Measurements from ENCODE around the gene GLCCI1.
"Not testable (repeated sequence)": the region's sequence is repeated elsewhere in the genome, so short reads cannot be mapped to it uniquely, and the experiment has no call there.

DNA sequence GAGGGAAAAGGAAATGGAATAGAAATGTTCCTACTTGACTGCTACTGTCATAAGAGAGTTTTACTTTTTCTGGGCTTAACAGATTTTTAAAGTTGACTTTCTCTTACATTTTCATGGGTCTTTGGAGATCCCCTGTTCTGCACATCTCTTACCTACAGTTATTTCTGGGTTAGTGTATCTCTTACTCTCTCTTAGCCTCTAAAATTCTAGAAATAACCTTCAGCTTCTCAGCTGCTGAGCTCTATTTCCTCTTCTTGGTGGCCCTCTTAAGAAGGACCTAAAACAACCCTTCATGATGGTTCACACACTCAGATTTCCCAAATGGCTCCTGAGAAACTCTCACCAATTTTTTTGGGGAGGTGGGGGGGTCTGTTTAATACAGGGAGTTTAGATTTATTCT, 79.5 kb downstream of the GLCCI1 start:
- TF ChIP-seq, protein P1, sequence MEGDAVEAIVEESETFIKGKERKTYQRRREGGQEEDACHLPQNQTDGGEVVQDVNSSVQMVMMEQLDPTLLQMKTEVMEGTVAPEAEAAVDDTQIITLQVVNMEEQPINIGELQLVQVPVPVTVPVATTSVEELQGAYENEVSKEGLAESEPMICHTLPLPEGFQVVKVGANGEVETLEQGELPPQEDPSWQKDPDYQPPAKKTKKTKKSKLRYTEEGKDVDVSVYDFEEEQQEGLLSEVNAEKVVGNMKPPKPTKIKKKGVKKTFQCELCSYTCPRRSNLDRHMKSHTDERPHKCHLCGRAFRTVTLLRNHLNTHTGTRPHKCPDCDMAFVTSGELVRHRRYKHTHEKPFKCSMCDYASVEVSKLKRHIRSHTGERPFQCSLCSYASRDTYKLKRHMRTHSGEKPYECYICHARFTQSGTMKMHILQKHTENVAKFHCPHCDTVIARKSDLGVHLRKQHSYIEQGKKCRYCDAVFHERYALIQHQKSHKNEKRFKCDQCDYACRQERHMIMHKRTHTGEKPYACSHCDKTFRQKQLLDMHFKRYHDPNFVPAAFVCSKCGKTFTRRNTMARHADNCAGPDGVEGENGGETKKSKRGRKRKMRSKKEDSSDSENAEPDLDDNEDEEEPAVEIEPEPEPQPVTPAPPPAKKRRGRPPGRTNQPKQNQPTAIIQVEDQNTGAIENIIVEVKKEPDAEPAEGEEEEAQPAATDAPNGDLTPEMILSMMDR (IDR thresholded peaks at IDR 0.05; ENCODE audit: poor library complexity, severe bottlenecking) = not testable (repeated sequence)
- not testable (repeated sequence) for TF ChIP-seq POLR2AphosphoS5 (IDR thresholded peaks at IDR 0.05); SMC3 (conservative IDR thresholded peaks at IDR 0.05; ENCODE audit: poor library complexity); RAD21 (conservative IDR thresholded peaks at IDR 0.05); EZH2 (IDR thresholded peaks at IDR 0.05; ENCODE audit: borderline replicate concordance, insufficient read depth, low read length, poor library complexity, severe bottlenecking)
- TF ChIP-seq, protein P2, sequence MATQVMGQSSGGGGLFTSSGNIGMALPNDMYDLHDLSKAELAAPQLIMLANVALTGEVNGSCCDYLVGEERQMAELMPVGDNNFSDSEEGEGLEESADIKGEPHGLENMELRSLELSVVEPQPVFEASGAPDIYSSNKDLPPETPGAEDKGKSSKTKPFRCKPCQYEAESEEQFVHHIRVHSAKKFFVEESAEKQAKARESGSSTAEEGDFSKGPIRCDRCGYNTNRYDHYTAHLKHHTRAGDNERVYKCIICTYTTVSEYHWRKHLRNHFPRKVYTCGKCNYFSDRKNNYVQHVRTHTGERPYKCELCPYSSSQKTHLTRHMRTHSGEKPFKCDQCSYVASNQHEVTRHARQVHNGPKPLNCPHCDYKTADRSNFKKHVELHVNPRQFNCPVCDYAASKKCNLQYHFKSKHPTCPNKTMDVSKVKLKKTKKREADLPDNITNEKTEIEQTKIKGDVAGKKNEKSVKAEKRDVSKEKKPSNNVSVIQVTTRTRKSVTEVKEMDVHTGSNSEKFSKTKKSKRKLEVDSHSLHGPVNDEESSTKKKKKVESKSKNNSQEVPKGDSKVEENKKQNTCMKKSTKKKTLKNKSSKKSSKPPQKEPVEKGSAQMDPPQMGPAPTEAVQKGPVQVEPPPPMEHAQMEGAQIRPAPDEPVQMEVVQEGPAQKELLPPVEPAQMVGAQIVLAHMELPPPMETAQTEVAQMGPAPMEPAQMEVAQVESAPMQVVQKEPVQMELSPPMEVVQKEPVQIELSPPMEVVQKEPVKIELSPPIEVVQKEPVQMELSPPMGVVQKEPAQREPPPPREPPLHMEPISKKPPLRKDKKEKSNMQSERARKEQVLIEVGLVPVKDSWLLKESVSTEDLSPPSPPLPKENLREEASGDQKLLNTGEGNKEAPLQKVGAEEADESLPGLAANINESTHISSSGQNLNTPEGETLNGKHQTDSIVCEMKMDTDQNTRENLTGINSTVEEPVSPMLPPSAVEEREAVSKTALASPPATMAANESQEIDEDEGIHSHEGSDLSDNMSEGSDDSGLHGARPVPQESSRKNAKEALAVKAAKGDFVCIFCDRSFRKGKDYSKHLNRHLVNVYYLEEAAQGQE (IDR thresholded peaks at IDR 0.05; ENCODE audit: borderline replicate concordance) = not testable (repeated sequence)
